ENCODE data around the gene CHD1.

GRCh38 chr5:98975682-98976407 lies 47.0 kb upstream of the CHD1 start:
- TF ChIP-seq GATA2 (IDR thresholded peaks at IDR 0.05; ENCODE audit: low read depth, low read length) (no peak), GATA3 (IDR thresholded peaks at IDR 0.05; ENCODE audit: low read depth, low read length) (no peak)

All from SH-SY5Y (cell line).